ENCODE results near the gene UXS1.

GRCh38 chr2:106165561-106165960 lies 28.5 kb downstream of the UXS1 start:
- no peak for TF ChIP-seq EZH2 (IDR thresholded peaks at IDR 0.05; ENCODE audit: insufficient read depth, low read length)
- no peak for TF ChIP-seq CTCF (IDR thresholded peaks at IDR 0.05; ENCODE audit: insufficient read depth, low read depth, low read length)
